Activated CD8-positive, alpha-beta memory T cell treated with anti-CD3 and anti-CD28 coated beads for 4 hours (primary cell): ENCODE data around the gene PALB2.
"Not testable (repeated sequence)": the region's sequence is repeated elsewhere in the genome, so short reads cannot be mapped to it uniquely, and the experiment has no call there.

Experiments
- DNase-seq, 2 donors: peaks; one replicate each; pipeline ENCODE4 v3.0.0-alpha.2; 2020; ENCODE audit warnings: low read depth in 2 of 2

PALB2 gene

DNA sequence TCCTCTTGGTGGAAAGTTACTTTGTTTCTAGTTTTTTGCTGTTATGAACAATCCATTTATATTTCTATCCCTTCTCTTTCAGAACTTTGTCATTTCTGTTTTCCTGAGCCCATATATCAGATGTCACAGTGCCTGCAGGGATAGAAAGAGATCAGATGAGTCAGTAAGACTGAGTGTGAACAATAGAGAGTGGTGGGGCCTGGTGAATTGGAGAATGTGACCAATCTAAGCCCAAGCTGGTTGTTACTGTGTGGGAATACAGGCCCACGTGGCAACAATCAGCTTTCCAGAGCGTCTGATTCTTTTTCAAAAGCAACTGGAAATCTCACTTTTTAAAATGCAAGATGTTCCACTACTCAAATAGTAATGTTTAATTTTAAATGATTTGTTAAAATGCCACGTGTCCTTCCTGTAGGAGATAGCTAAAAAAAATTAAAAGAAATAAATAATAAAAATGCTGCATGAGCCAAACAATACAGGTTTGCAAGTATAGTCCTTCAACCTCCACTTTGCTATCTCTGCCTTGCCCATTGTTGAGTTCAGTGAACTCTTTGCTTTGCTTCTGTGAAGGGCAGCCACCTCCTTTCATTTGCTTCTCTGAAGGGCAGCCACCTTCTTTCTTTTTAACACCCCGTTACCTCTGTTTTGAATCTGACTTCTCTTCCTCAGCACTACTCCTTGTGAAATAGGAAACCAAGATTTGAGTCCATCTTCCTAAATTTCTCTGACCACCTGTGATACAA lies 9.7 kb upstream of the PALB2 start:
- no peak for DNase-seq

DNA sequence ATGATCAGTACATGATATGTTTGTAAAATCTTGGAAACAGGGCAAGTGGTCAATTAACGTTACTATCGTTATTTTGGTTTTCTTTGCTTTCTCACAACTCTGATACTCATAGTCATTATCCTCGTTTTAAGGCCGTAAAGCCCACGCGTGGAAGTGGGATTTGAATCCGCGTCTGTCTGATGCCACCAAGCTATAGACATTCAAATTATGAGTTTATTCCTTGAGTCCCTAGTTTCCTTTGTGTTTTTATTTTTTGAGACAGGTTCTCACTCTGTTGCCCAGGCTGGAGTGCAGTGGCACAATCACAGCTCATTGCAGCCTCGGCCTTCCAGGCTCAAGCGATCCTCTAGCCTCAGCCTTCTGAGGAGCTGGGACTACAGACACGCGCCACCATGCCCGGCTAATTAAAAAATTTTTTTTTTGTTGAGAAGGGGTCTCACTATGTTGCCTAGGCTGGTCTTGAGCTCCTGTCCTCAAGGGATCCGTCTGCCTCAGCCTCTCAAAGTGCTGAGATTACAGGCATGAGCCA lies 1.2 kb upstream of the PALB2 start:
- DNase-seq, result no peak

DNA sequence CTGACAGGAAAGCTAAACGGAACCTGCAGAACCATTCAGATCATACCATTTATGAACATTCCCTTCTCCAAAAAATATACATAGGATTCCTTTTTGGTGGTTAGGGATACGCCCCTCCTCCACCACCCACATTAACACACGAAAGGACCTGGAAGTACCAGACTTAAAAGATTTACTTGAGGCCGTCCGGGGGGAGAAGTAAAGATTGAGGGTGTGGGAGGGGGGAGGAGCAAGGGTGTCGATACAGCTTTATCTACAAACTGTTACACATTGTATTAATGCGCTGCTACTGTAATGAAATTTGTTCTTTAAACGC lies 537 bp downstream of the PALB2 start:
- DNase-seq, result no peak

DNA sequence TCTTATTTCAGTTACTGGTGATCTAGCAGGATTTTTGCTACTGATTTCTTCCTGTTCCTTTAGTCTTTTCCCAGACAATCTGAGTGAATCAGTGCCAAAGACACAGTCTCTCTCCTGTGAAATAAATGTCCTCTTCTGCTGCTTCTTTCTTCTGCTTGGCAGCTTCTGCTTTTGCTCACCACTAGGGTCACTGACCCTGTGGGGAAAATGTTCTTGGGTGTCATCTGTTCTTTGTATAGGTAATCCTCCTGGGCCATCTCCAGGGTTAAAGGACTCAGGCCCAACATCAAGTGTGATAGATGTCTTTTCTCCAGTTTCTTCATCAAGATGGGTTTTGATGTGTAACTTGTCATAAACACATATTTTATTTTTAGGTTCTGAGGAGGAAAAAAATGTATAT lies 5.2 kb downstream of the PALB2 start:
- no peak for DNase-seq

DNA sequence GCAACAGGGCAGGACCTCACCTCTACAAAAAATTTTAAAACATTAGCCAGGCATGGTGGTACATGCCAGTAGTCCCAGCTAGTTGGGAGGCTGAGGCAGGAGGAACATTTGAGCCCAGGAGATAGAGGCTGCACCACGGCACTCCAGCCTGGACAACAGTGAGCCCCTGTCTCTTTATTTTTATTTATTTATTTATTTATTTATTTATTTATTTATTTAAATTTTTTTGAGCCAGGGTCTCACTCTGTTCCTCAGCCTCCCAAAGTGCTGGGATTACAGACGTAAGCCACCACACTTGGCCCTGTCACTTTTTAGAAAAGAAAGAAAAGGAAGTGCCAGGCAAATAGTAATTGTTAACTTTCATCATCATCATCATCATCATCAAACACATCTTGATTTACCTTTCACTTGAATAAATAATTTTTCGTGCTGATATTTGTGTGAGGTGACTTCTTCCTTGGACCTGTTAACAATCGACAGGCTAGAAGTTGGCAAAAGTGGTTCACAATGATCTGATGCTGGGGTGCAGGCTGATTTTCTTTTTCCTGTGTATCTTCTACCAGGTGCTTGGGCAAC lies 6.6 kb downstream of the PALB2 start:
- no peak for DNase-seq

DNA sequence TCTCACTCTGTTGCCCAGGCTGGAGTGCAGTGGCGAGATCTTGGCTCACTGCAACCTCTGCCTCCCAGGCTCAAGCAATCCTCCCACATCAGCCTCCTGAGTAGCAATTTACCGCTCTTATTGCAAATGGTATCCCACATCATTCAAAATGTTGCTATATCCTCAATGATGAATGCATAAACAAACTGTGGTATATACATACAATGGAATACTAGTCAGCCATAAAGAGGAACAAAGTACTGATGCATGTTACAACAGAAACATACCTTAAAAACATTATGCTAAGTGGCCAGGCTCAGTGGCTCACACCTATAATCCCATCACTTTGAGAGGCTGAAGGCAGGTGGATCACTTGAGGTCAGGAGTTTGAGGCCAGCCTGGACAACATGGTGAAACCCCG lies 9.2 kb downstream of the PALB2 start:
- not testable (repeated sequence) for DNase-seq

DNA sequence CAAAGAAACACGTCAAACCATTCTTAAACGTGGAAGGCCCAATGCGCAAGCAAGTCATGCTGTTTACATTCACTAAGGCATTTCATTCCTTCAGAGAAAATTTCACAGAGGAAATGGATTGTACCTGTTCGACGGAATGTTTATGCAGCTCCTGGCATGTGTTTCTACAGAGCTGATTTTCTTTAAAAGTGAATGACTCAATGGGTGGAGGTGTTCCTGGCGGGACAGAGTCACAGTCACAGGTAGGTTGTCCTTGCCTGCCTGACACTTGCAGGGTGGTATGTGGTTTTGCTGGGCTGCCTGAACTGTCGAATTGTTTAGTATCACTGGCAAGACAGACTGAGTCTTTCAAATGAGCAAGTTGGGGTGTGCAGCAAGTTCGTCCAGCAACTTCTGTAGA lies 11.6 kb downstream of the PALB2 start:
- DNase-seq, result no peak

DNA sequence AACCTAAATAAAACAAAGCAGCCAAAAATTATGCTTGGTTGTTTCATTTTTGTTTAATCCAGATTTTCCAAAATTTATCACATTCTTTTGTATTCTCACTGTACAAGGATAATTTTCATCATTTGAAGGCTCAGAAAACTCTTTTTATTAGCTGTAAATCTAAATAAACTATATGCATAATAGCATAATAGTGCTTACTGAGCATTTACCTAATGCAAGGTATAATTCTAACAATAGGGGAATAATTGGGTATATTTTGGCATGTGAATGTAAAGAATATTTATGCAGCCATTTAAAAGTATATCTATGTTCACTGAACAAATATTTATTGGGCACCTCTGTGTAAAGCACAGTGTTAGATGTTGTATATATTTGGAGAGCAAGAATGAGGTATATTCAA lies 17.0 kb downstream of the PALB2 start:
- DNase-seq, result no peak

DNA sequence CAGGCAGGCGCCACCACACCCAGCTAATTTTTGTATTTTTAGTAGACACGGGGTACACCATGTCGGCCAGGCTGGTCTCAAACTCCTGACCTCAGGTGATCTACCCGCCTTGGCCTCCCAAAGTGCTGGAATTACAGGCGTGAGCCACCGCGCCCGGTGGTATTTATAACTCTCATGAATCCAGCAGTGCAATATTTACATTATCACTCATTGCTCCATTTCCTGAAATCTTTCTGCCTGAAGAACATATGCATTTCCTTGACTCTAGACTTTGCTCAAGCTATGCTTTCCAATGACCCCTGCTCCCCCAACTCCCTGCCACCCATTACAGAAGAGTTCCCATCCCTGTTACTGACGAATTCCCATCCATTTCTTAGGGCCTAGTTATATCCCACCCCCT lies 25.3 kb downstream of the PALB2 start:
- no peak for DNase-seq

DNA sequence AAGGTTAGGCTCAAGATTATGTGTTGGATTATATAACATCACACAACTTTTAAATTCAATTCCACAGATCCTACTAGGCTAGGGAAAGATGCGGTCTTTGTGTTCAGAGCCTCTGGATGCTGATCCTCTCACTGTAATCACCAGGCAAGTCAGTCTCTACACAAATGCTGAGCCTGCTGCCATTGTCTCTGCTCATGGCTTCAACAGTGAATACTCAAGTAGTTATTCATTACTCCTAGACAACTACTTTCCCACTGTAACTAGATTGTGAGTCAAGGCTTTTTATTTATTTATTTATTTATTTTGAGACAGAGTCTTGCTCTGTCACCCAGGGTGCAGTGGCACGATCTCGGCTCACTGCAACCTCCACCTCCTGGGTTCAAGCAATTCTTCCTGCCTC lies 29.2 kb downstream of the PALB2 start:
- DNase-seq, result no peak

DNA sequence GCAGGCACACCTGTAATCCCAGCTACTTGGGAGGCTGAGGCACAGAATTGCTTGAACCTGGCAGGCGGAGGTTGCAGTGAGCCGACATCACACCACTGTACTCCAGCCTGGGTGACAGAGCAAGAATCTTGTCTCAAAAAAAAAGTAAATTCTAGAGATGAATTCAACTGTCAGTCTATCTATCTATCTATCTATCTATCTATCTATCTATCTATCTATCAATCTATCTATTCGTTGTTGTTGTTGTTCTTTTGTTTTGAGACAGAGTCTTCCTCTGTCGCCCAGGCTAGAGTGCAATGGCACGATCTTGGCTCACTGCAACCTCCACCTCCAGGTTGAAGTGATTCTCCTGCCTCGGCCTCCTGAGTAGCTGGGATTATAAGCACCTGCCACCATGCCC lies 30.2 kb downstream of the PALB2 start:
- DNase-seq, result not testable (repeated sequence)

DNA sequence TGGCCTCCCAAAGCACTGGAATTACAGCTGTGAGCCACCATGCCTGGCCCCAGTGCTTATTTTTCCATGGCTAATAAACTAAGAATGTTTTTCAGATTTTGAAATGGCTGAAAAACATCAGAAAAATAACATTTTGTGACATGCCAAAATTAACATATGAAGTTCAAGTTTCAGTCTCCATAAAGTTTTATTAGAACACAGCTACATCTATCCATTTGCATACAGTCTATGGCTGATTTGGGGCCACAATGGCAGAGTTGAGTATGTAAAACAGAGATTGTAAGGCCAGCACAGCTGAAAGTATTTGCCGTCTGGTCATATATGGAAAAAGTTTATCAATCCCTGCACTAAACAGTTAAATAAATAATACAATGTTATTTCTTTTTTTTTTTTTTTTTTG lies 31.2 kb downstream of the PALB2 start:
- no peak for DNase-seq

DNA sequence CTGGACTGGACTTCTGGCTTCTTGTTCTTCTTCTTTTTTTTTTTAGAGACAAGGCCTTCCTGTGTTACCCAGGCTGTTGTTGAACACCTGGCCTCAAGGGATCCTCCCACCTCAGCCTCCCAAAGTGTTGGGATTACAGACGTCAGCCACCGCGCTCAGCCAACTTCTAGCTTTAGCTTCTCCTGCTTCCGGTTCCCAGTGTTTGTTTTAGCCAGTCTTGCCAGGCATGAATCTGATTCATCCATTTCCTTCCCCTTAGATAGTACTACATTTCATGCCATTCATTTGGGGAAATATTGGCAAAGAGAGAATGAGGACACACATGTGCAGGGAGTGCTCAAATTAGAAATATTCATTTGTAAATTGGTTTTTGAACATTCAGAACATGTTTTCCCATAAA lies 32.9 kb downstream of the PALB2 start:
- no peak for DNase-seq

DNA sequence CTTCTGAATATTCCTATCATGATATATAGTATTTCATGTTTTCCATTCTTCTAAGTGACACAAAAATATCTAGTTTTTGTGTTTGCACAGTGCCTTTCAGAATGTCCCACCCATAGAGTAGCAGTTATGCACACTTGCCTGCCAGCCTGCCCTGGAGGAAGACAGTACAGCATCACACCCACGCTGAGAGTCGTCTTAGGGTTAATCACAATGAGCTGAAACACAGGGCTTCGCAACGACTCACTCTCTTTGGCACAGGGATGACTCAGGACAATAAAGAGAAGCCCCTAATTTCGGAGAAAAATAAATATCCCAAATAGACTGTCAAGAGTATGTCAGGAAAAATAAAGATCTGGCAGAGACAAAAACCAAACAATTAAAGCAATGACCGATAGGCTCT lies 33.4 kb downstream of the PALB2 start:
- no peak for DNase-seq

DNA sequence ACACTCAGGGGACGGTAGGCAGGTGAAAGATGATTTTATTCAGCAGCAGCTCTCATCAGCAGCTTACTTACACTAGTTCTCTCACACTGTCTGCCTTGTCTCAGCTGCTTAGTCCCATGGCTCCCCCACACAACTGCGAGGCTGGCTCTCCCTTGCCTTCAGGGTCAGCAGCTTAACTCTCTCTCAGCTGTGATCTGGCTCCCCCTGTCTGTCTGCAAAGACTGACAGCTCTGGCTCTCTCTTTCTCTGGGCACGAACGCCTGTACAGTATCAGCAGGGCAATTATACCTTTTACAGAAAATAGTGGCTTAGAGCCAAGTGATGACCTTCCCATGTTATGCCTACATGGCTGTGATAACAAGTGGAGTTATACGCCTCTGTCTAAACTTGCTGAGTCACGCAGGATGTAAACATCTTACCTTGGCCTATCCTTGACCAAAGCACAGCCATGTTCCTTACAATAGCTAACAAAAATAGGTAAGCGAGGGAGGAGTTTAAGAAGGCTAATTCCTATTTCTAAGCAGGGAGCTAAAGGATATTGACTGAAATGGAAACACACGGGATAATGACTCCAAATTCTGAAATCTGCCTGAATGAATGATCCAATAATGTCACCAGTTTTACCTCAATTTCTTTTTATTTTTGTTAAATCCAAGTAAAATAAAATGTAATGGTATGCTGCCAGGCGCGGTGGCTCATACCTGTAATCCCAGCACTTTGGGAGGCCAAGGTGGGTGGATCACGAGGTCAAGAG lies 43.9 kb downstream of the PALB2 start:
- DNase-seq, result no peak

DNA sequence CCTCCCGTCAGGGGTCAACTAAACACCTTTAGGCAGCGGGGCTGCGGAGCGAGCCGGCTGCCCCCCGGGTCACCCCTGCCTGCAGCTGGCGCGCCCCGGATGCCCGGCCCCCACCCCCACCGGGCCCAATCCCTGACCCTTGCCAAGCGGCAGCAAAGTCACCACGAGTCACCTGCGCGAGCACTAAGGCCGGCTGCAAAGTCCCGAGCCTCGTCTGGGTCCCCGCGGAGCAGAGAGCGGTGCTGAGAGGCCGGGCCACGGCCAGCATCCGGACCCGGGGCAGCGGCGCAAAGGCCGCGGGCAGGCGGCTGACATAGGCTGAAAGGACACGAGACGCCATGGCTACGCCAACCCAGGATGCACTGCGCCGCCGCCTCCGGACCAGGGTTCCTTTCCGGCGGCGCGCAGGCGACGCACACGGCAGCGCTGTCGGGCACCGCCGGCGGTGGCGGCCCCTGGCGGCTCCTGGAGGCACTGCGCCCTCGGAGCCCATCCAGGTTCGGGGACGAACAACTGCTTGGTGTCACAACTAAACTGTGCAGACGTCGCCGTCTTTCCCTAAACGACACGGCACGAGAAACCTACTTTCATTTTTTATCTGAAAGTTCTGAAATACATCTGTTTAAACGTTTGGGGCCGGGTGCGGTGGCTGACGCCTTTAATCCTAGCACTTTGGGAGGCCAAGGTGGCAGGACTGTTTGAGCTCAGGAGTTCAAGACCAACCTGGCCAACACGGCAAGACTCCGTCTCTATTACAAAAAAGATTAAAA lies 45.0 kb downstream of the PALB2 start, which contains the start of gene NDUFAB1:
TSS of gene NDUFAB1 (minus strand) at position 366 of the 770 bp plus-strand sequence. CDS start at position 340, 26 bp downstream.
- DNase-seq, result peak; percentile 77 to 80

DNA sequence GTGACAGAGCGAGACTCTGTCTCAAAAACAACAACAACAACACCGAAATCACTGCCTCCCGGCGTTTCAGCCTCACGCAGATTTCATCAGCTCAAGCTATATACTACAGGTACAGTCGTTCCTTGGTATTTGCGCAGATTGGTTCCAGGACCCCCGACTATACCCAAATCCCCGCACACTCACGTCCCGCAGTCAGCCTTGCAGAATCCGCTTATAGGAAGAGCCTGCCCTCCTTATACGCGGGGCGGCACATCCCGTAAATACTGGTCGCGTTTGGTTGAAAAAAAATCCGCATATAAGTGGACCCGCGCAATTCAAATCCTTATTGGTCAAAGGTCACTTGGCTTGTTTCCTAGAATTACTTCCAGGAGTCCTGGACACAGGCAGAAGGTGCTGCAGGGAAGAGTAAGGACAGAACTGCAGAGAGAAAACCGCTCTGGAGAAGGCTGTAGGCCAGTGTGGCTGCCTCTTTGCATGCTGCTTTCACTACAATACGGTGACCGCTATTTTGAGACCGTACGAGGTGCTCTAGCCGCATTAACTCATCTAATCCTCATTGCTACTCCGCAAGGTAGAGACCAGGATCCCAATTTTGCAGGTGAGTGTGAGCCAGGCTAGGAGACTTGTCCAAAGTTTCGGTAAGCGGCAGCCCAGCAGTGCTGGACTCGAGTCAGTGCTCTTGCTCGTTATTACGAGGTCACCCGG lies 45.7 kb downstream of the PALB2 start:
- DNase-seq, result no peak

DNA sequence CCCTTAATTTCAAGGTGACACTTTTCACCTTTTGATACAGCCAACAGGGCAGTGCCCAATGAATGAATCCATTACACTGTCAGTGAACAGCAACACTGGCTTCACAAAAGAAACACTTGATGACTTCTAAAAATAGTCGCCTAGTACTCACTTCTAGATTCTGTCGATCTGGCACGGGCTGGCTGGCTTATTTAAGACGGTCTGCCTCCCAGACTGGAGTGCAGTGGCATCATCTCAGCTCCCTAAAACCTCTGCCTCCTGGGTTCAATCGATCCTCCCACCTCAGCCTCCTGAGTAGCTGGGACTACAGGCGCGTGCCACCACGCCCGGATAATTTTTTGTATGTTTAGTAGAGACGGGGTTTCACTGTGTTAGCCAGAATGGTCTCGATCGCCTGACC lies 46.9 kb downstream of the PALB2 start:
- DNase-seq, result no peak

DNA sequence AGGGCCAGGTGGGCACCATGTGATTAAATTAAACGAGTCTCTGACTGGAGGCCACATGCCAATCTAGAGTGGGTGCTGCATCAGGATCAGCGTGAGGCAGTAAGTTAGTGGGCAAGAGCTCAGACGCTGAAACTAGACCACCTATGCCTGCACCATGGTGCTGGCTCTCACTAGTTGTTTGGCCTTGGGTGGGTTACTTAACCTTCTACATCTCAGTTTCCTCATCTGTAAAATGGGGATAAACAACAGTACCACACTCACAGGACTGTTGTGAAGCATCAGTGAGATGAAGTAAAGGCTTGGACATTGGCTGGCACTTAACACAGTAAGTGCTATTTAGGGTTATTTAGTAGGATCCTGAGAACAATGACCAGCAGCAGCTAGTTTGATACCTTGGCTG lies 50.9 kb downstream of the PALB2 start:
- DNase-seq, result no peak

DNA sequence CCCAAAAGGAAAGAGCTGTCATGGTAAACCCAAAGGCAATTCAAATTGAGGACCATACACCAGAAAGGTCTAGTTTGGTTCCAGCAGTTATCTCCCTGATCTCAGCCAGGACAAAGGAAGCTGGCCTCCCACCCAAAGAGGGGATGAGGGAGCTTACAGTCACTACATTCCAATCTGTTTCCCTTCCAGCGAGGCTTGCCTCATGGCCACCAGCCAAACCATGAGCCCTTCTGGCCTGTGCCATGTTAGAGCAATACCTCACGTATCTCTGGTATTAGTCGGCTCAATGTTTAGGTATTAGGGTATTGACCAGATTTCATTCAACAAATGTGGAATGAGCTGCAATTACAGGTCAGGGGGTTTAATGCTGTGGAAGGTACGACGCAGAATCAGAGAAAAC lies 53.4 kb downstream of the PALB2 start:
- no peak for DNase-seq
